Karpas-422 (cell line): ENCODE results near the gene HIVEP1. TPM values are rescaled to one million over a fixed set of nuclear protein-coding genes. Genes with fewer than 3 reads are reported as not detected.

ENCODE experiments used
- DNase-seq: peaks from one replicate; pipeline ENCODE4 v3.0.0-alpha.2; 2015
- H2AFZ ChIP-seq: fragments of 200-600 bp; sonication (generic); 2 replicates; pipeline ENCODE4 v1.6.1; 2014; ENCODE audit warnings: antibody characterized with exemption, low read length, mixed read lengths
- H3K27ac ChIP-seq: fragments of 200-600 bp; sonication (generic); 2 replicates; pipeline ENCODE4 v1.5.1; 2014; ENCODE audit warnings: mild to moderate bottlenecking, low read length, moderate library complexity
- H3K27me3 ChIP-seq: fragments of 200-600 bp; sonication (generic); 2 replicates; pipeline ENCODE4 v1.6.1; 2014; ENCODE audit warnings: low read length, mixed read lengths
- H3K36me3 ChIP-seq: fragments of 200-600 bp; sonication (generic); 2 replicates; pipeline ENCODE4 v1.6.1; 2014; ENCODE audit warnings: low read length, mixed read lengths; ENCODE audit not compliant: insufficient read depth
- H3K4me1 ChIP-seq: fragments of 200-600 bp; sonication (generic); 2 replicates; pipeline ENCODE4 v1.6.1; 2014; ENCODE audit warnings: mild to moderate bottlenecking, low read length, mixed read lengths
- H3K4me2 ChIP-seq: fragments of 200-600 bp; sonication (generic); 2 replicates; pipeline ENCODE4 v1.6.1; 2014; ENCODE audit warnings: low read length, low read depth, mild to moderate bottlenecking; ENCODE audit not compliant: poor library complexity, severe bottlenecking
- H3K4me3 ChIP-seq: fragments of 200-600 bp; sonication (generic); 2 replicates; pipeline ENCODE4 v1.5.1; 2014; ENCODE audit warnings: mild to moderate bottlenecking, antibody characterized with exemption, low read length, mixed read lengths
- H3K79me2 ChIP-seq: fragments of 200-600 bp; sonication (generic); 2 replicates; pipeline ENCODE4 v1.6.1; 2014; ENCODE audit warnings: mild to moderate bottlenecking, low read length, mixed read lengths
- H3K9ac ChIP-seq: fragments of 200-600 bp; sonication (generic); 2 replicates; pipeline ENCODE4 v1.6.0; 2014; ENCODE audit warnings: low read length
- H3K9me2 ChIP-seq: fragments of 200-600 bp; sonication (generic), shearing (Covaris generic); replicated peaks from 2 replicates; pipeline ENCODE4 v1.6.0; 2014; ENCODE audit warnings: mild to moderate bottlenecking, low read length, moderate library complexity; ENCODE audit not compliant: insufficient read depth
- H3K9me3 ChIP-seq: fragments of 300-700, 200-600 bp; sonication (generic); 2 replicates; pipeline ENCODE4 v1.6.1; 2014; ENCODE audit warnings: low read length, mixed read lengths
- H4K20me1 ChIP-seq: fragments of 200-600 bp; sonication (generic); 2 replicates; pipeline ENCODE4 v1.6.1; 2014; ENCODE audit warnings: mild to moderate bottlenecking, antibody characterized with exemption, low read length, low read depth; ENCODE audit not compliant: insufficient read depth
- total RNA-seq: library from RNA; depleted of rRNA; stranded (reverse); fragments of >200 nt; shearing (Covaris generic); gene quantifications from 2 replicates; pipeline ENCODE4 v1.2.3, GENCODE V29; 2014; ENCODE audit warnings: low replicate concordance

HIVEP1 gene
- total RNA-seq, 1 experiment from 2014 or later, result 40.8 TPM

DNA sequence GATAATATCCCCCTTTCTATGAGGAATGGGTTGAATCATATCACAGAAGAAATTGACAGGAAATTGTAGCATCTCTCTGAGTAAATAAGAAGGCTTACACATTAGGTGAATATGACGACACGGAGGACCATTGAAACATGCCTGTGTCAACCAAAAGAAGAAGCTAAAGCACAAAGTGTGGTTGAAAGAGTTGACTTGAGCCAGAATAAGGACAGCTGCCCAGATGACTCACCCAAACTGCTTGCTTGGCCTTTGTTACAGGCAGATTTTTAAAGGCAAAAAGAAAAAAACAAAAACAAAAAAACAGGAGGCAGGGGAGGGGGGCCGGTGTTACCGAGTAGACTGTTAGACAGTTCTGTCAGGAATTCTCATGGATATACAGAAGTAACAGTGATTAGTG, 148.2 kb downstream of the HIVEP1 start:
- no peak overlapping the region for H3K9ac ChIP-seq
- peaks cover 7% of the 10 kb centered on the region for H3K4me1 ChIP-seq
- no peak overlapping the region for H3K27ac ChIP-seq
- 0 out of 2 replicates have a peak, but pooled peaks cover 9% of the 10 kb centered on the region for H3K36me3 ChIP-seq
- H3K4me2 ChIP-seq, result no peak overlapping the region
- H4K20me1 ChIP-seq, result no peaks in the 10 kb centered on the region
- H3K27me3 ChIP-seq, result no peaks in the 10 kb centered on the region
- no peaks in the 10 kb centered on the region for H3K9me2 ChIP-seq
- no peak overlapping the region for H3K4me3 ChIP-seq
- peaks cover 28% of the 10 kb centered on the region for H3K79me2 ChIP-seq
- no peaks in the 10 kb centered on the region for H3K9me3 ChIP-seq
- H2AFZ ChIP-seq, result no peak overlapping the region
- no peak for DNase-seq

DNA sequence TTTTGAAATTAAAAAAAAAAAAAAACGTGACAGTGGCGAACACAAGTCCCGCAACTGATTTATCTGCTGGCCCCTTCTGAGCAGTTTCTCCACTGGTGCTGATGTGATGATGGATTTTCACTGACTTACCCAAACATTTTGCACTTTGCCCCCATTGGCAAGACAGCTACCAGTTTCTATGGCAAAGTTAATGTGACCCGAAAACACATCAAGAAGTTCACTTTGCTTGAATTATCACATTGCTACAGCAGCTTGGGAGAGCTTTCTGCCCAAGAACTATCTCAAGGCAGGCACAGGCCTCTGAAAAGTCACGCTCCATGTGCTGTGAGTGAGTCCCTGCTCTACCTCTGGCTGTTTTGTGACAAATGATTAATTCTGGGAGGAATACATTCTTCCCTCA, 150.1 kb downstream of the HIVEP1 start:
- Histone ChIP-seq H3K4me1 (no peaks in the 10 kb centered on the region), H3K27me3 (no peaks in the 10 kb centered on the region), H3K79me2 (peaks cover 16% of the 10 kb centered on the region; the same call in 1 of the 2 replicates), H3K9me2 (no peaks in the 10 kb centered on the region), H3K27ac (no peak overlapping the region), H4K20me1 (no peaks in the 10 kb centered on the region), H3K4me2 (no peak overlapping the region), H3K9ac (no peak overlapping the region), H3K4me3 (no peak overlapping the region), H3K36me3 (0 out of 2 replicates have a peak, but pooled peaks cover 9% of the 10 kb centered on the region), H2AFZ (no peak overlapping the region), H3K9me3 (no peaks in the 10 kb centered on the region)
- DNase-seq, result no peak

DNA sequence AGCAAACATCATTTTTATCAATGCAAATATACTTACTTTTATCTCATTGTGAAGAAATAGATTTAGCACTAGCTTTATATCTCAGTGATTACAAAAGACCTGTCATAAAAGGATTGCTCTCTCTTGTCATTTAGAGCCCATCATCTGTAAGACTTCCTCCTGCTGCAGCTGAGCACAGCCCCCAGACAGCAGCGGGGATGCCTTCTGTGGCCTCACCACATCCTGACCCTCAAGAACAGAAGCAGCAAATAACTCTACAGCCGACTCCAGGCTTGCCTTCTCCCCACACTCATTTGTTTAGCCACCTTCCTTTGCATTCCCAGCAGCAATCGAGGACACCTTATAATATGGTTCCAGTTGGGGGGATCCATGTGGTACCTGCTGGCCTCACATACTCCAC, 151.0 kb downstream of the HIVEP1 start:
- Histone ChIP-seq H3K36me3 (0 out of 2 replicates have a peak, but pooled peaks cover 9% of the 10 kb centered on the region), H3K79me2 (peaks cover 8% of the 10 kb centered on the region; the same call in 1 of the 2 replicates), H4K20me1 (no peaks in the 10 kb centered on the region), H3K4me1 (no peaks in the 10 kb centered on the region), H3K4me3 (no peak overlapping the region), H3K9me2 (no peaks in the 10 kb centered on the region), H3K27ac (no peak overlapping the region), H3K9me3 (no peaks in the 10 kb centered on the region), H2AFZ (no peak overlapping the region), H3K4me2 (no peak overlapping the region), H3K27me3 (no peaks in the 10 kb centered on the region), H3K9ac (no peak overlapping the region)
- DNase-seq, result no peak

DNA sequence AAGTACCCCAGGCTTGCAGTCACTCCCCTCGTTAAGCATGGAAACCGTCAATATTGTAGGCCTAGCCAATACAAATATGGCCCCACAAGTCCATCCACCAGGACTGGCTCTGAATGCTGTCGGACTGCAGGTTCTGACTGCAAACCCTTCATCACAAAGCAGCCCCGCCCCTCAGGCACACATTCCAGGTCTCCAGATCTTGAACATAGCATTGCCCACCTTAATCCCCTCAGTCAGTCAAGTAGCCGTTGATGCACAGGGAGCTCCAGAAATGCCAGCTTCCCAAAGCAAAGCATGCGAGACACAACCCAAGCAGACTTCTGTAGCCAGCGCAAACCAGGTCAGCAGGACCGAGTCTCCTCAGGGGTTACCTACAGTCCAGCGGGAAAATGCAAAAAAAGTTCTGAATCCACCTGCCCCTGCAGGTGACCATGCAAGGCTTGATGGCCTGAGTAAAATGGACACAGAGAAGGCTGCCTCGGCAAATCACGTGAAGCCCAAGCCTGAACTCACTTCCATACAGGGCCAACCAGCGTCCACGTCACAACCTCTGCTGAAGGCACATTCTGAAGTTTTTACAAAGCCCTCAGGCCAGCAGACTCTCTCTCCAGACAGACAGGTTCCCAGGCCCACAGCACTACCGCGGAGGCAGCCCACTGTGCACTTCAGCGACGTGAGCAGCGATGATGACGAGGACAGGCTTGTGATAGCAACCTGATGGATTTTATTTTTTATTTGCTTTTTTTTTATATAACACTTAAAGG, 151.8 kb downstream of the HIVEP1 start:
- H3K9me2 ChIP-seq, result no peaks in the 10 kb centered on the region
- H3K9me3 ChIP-seq, result no peaks in the 10 kb centered on the region
- no peaks in the 10 kb centered on the region for H4K20me1 ChIP-seq
- H3K9ac ChIP-seq, result no peak overlapping the region
- DNase-seq, result no peak
- H3K79me2 ChIP-seq, result no peaks in the 10 kb centered on the region
- 0 out of 2 replicates have a peak, but pooled peaks cover 9% of the 10 kb centered on the region for H3K36me3 ChIP-seq
- H3K4me1 ChIP-seq, result no peaks in the 10 kb centered on the region
- no peak overlapping the region for H3K4me2 ChIP-seq
- no peaks in the 10 kb centered on the region for H3K27me3 ChIP-seq
- no peak overlapping the region for H3K27ac ChIP-seq
- H2AFZ ChIP-seq, result no peak overlapping the region
- no peak overlapping the region for H3K4me3 ChIP-seq

DNA sequence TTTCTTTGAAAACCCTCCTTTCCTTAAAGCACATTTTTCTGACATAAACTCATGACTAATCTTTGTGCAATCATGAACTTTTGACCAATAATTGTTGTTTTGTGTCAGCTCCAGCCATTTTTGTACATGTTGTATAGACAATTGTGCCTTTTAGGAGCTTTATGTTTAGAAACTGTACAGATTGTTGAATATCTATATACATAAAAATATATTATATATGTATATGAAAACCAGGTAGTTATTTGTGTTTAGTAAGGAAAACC, 152.3 kb downstream of the HIVEP1 start:
- H3K36me3 ChIP-seq, result 0 out of 2 replicates have a peak, but pooled peaks cover 9% of the 10 kb centered on the region
- no peak for DNase-seq

DNA sequence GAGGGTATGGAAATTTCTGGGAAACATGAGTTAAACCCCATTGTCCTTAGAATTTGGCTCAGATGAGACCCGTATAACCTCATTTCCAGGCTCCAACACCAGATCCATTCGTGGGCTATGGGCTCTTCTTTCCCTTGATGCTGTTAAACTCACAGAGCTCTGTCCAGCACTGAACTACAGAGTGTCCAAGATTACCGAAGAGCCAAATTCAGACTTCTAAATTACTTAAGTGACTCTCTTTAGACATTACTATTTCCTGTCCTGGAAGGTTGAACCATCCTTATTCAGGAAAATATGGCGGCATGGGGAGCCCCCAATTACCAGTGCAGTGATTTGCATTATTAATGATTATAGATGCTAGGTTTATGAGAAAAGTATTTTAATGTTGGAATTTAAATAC, 153.2 kb downstream of the HIVEP1 start:
- Histone ChIP-seq H3K9ac (no peak overlapping the region), H3K36me3 (0 out of 2 replicates have a peak, but pooled peaks cover 9% of the 10 kb centered on the region), H3K4me2 (no peak overlapping the region), H3K4me1 (no peaks in the 10 kb centered on the region), H3K27ac (no peak overlapping the region), H3K4me3 (no peak overlapping the region), H2AFZ (no peak overlapping the region), H4K20me1 (no peaks in the 10 kb centered on the region), H3K79me2 (no peaks in the 10 kb centered on the region), H3K9me2 (no peaks in the 10 kb centered on the region), H3K27me3 (no peaks in the 10 kb centered on the region), H3K9me3 (no peaks in the 10 kb centered on the region)
- no peak for DNase-seq

More for the DNA sequence above, 152.3 kb downstream of the HIVEP1 start:
- Histone ChIP-seq H3K79me2 (no peaks in the 10 kb centered on the region), H4K20me1 (no peaks in the 10 kb centered on the region), H3K9ac (no peak overlapping the region), H3K27me3 (no peaks in the 10 kb centered on the region), H2AFZ (no peak overlapping the region), H3K27ac (no peak overlapping the region), H3K9me3 (no peaks in the 10 kb centered on the region), H3K4me2 (no peak overlapping the region), H3K4me3 (no peak overlapping the region), H3K9me2 (no peaks in the 10 kb centered on the region), H3K4me1 (no peaks in the 10 kb centered on the region)

DNA sequence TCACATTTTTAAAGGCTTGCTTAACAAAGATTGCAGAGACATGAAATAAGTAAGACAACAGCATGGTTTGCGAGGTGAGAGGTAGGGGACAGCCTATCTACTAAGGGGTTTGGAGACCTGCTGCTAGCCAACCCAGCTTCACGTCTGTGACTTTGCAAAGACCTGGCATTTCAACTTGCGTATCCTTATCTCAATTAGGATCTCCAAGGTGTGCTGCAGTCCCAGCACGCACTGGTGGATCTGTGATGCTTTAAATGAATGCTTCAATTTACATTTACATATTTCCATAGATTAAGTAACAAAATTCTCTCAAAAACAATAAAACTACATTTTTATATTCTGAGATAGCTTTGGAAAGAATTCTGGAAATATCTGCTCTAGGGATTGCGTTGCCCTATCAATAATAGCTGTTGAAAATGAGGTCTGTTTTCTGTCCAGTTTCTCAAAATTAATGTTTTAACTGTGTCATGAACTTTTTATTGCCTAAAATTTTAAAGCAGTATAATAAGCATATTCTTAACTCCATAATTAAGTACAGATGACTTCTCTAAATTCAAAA, 153.7 kb downstream of the HIVEP1 start:
- Histone ChIP-seq H3K36me3 (0 out of 2 replicates have a peak, but pooled peaks cover 9% of the 10 kb centered on the region), H3K9me2 (no peaks in the 10 kb centered on the region), H3K4me1 (no peaks in the 10 kb centered on the region), H3K27me3 (no peaks in the 10 kb centered on the region), H3K79me2 (no peaks in the 10 kb centered on the region), H2AFZ (no peak overlapping the region), H4K20me1 (no peaks in the 10 kb centered on the region), H3K4me2 (no peak overlapping the region), H3K4me3 (no peak overlapping the region), H3K27ac (no peak overlapping the region), H3K9me3 (no peaks in the 10 kb centered on the region), H3K9ac (no peak overlapping the region)
- no peak for DNase-seq

DNA sequence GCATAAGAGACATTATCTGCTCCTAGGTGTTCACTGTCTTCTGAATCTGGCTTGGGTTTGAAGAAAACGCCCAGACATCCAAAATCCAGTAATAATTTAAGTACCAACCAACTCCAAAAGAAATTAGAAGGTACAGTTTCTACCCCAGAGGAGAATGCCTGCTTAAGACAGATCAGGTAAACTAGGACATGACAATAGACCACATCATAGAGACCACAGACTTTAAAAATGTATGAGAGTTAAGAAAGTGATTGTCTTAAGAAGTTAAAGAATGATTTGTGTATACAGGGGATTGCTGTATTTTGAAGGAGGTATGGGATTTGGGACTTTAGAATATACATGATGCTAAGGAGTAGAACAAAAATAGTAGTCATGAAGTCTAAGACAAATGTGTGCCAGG, 157.3 kb downstream of the HIVEP1 start:
- Histone ChIP-seq H3K27ac (no peak overlapping the region), H3K79me2 (no peaks in the 10 kb centered on the region), H3K4me3 (no peak overlapping the region), H3K27me3 (no peaks in the 10 kb centered on the region), H3K9ac (no peak overlapping the region), H4K20me1 (no peaks in the 10 kb centered on the region), H3K4me1 (no peaks in the 10 kb centered on the region), H3K9me2 (no peaks in the 10 kb centered on the region), H3K4me2 (no peak overlapping the region), H3K36me3 (no peaks in the 10 kb centered on the region), H2AFZ (no peak overlapping the region), H3K9me3 (no peaks in the 10 kb centered on the region)
- DNase-seq, result no peak
